Peyer's patch (tissue), 4 donors: Measurements from ENCODE around the gene CGNL1. TPM values are rescaled to one million over a fixed set of nuclear protein-coding genes. Genes with fewer than 3 reads are reported as not detected.

Experiments used
- DNase-seq, 3 donors: peaks; one replicate each; pipeline ENCODE4 v3.0.0-alpha.2; 2017 to 2019
- H3K27ac ChIP-seq, 4 donors: fragments of 200-600 bp; sonication (generic); one replicate each; pipeline ENCODE4 v1.5.1; 2016 to 2019
- H3K27me3 ChIP-seq, 2 donors: fragments of 200-600 bp; sonication (generic); one replicate each; pipeline ENCODE4 v1.5.1; 2019
- H3K36me3 ChIP-seq, 3 donors: fragments of 200-600 bp; sonication (generic); one replicate each; pipeline ENCODE4 v1.5.1; 2016 to 2019
- H3K4me1 ChIP-seq, 4 donors: fragments of 200-600 bp; sonication (generic); one replicate each; pipeline ENCODE4 v1.5.1; 2016 to 2019
- H3K4me3 ChIP-seq, 4 donors: fragments of 200-600 bp; sonication (generic); 1 replicate in 3 of 4; 2 replicates in 1 of 4; pipeline ENCODE4 v1.5.1; 2016 to 2019; ENCODE audit warnings: mild to moderate bottlenecking in 1 of 4
- H3K9me3 ChIP-seq, 4 donors: fragments of 200-600 bp; sonication (generic); one replicate each; pipeline ENCODE4 v1.5.1; 2016 to 2019; ENCODE audit warnings: mild to moderate bottlenecking in 1 of 4
- POLR2A ChIP-seq, 2 donors: fragments of 450-650 bp; IDR thresholded peaks; one replicate each; pipeline ENCODE4 v1.5.1; 2017; ENCODE audit warnings: antibody characterized with exemption in 2 of 2, mild to moderate bottlenecking in 2 of 2, moderate library complexity in 2 of 2
- total RNA-seq, 4 donors: library from RNA; depleted of rRNA; stranded (reverse); fragments of >200 nt; gene quantifications; one replicate each; pipeline ENCODE4 v1.1.0, GENCODE V29; 2016
- TF ChIP-seq, protein P1 (sequence below), 6 experiments: fragments of 450-650 bp in 4 of 6; fragments of 200-600 bp in 2 of 6; sonication (generic) in 1 of 6; IDR thresholded peaks; one replicate each; pipeline ENCODE4 v1.5.1; 2017 to 2019; ENCODE audit warnings: antibody characterized with exemption in 6 of 6, mild to moderate bottlenecking in 3 of 6, moderate library complexity in 1 of 6

Gene CGNL1
- total RNA-seq, 4 donors from 2014 or later = 1.2 to 9.9 (median 2.1) TPM

DNA sequence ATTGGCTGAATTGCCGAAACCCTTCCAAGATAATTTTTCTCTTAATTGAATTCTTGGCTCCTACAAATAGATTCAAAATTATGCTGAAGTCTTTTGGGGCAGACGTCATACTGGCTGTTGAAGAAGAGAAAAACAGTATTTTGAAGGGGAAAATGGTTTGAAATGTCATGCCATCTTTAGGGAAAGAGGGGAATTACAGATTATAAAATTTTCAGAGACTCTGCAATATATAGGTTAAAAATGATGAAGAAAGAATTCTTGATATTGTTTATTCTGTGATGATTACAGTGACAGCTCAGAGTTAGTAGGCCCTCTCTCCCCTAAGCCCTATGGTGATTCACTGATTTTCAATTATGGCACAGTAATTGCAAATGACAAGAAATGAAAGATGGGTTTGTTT is 86.1 kb downstream of the CGNL1 start:
- H3K9me3 ChIP-seq = no peaks in the 10 kb centered on the region
- H3K36me3 ChIP-seq = no peaks in the 10 kb centered on the region
- no peak for DNase-seq
- H3K4me3 ChIP-seq = no peak overlapping the region
- TF ChIP-seq POLR2A (IDR thresholded peaks at IDR 0.05) = no peak
- TF ChIP-seq, protein P1, sequence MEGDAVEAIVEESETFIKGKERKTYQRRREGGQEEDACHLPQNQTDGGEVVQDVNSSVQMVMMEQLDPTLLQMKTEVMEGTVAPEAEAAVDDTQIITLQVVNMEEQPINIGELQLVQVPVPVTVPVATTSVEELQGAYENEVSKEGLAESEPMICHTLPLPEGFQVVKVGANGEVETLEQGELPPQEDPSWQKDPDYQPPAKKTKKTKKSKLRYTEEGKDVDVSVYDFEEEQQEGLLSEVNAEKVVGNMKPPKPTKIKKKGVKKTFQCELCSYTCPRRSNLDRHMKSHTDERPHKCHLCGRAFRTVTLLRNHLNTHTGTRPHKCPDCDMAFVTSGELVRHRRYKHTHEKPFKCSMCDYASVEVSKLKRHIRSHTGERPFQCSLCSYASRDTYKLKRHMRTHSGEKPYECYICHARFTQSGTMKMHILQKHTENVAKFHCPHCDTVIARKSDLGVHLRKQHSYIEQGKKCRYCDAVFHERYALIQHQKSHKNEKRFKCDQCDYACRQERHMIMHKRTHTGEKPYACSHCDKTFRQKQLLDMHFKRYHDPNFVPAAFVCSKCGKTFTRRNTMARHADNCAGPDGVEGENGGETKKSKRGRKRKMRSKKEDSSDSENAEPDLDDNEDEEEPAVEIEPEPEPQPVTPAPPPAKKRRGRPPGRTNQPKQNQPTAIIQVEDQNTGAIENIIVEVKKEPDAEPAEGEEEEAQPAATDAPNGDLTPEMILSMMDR (IDR thresholded peaks at IDR 0.05) = no peak
- H3K27ac ChIP-seq = no peak overlapping the region
- H3K27me3 ChIP-seq = no peaks in the 10 kb centered on the region
- H3K4me1 ChIP-seq = no peaks in the 10 kb centered on the region

- H3K4me3 ChIP-seq = no peak overlapping the region
- no peaks in the 10 kb centered on the region for H3K36me3 ChIP-seq
- H3K27ac ChIP-seq = no peak overlapping the region
- no peaks in the 10 kb centered on the region for H3K9me3 ChIP-seq
- no peak for DNase-seq
- TF ChIP-seq, protein P1 (IDR thresholded peaks at IDR 0.05) = no peak
- no peak for TF ChIP-seq POLR2A (IDR thresholded peaks at IDR 0.05)
- no peaks in the 10 kb centered on the region for H3K27me3 ChIP-seq
- H3K4me1 ChIP-seq = no peaks in the 10 kb centered on the region
Observed at GRCh38 chr15:57463360-57463759, 87.1 kb downstream of the CGNL1 start.

DNA sequence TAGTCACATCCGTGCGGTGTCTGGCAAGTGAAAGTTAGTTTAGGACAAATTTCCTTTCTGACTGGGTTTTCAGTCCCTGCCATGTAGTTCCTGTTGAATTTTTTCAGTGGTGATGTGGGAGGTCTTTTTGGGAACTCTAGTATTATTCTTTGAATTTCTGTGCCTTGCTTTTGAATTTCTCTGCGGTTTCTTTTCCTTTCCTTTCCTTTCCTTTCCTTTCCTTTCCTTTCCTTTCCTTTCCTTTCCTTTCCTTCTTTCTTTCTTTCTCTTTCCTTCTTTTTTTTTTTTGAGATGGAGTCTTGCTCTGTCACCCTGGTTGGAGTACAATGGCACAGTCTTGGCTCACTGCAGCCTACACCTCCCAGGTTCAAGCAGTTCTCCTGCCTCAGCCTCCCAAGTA is 88.2 kb downstream of the CGNL1 start:
- H3K4me3 ChIP-seq = no peak overlapping the region
- H3K27me3 ChIP-seq = no peaks in the 10 kb centered on the region
- no peak for DNase-seq
- no peak overlapping the region for H3K27ac ChIP-seq
- H3K36me3 ChIP-seq = no peaks in the 10 kb centered on the region
- TF ChIP-seq, protein P1 (IDR thresholded peaks at IDR 0.05) = no peak
- TF ChIP-seq POLR2A (IDR thresholded peaks at IDR 0.05) = no peak
- no peaks in the 10 kb centered on the region for H3K4me1 ChIP-seq
- no peaks in the 10 kb centered on the region for H3K9me3 ChIP-seq

DNA sequence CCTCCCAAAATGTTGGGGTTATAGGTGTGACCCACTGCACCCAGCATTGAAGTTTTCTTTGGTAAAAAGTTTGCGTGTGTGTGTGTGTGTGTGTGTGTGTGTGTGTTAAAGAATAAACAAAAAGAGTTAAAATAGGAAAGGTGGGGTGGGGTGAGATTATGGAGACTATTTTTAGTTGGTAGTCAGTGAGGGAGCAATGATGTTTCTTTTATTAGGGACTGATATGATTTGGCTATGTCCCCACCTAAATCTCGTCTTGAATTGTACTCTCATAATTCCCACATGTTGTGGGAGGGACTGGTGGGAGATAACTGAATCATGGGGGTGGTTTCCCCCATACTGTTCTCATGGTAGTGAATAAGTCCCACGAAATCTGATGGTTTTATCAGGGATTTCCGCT is 92.2 kb downstream of the CGNL1 start:
- TF ChIP-seq POLR2A (IDR thresholded peaks at IDR 0.05) = no peak
- TF ChIP-seq, protein P1 (IDR thresholded peaks at IDR 0.05) = no peak
- Histone ChIP-seq H3K9me3 (no peaks in the 10 kb centered on the region), H3K4me3 (no peak overlapping the region), H3K27ac (no peak overlapping the region), H3K36me3 (no peaks in the 10 kb centered on the region), H3K27me3 (no peaks in the 10 kb centered on the region), H3K4me1 (no peaks in the 10 kb centered on the region)
- DNase-seq = no peak

- Histone ChIP-seq H3K27ac (no peak overlapping the region), H3K4me3 (no peak overlapping the region), H3K36me3 (no peaks in the 10 kb centered on the region), H3K4me1 (no peaks in the 10 kb centered on the region), H3K27me3 (no peaks in the 10 kb centered on the region), H3K9me3 (no peaks in the 10 kb centered on the region)
- no peak for DNase-seq
- TF ChIP-seq POLR2A (IDR thresholded peaks at IDR 0.05) = no peak
- TF ChIP-seq, protein P1 (IDR thresholded peaks at IDR 0.05) = no peak
Observed at GRCh38 chr15:57470543-57470942, 94.2 kb downstream of the CGNL1 start.

DNA sequence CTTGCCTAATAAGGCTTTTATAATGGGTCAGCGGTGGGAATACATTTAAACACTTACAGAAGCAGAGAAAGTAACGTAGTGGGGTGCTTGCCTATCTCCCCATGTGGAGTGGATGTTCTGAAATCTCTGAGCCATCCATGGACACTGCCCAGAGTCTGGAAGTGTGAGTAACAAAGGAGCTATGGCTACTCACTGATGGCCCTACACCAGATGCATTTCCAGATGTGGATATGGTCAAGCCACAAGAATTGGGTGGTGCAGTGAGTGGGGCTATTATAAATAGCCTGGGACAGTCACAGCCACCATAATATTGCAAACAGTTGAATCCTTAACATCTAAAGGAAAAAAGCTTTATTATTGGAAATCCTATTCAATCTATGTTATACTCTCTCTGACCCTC is 96.6 kb downstream of the CGNL1 start:
- TF ChIP-seq, protein P1 (IDR thresholded peaks at IDR 0.05) = no peak
- no peak for TF ChIP-seq POLR2A (IDR thresholded peaks at IDR 0.05)
- Histone ChIP-seq H3K9me3 (no peaks in the 10 kb centered on the region), H3K36me3 (no peaks in the 10 kb centered on the region), H3K27me3 (no peaks in the 10 kb centered on the region), H3K4me3 (no peak overlapping the region), H3K27ac (no peak overlapping the region), H3K4me1 (no peaks in the 10 kb centered on the region)
- DNase-seq = no peak
